GM10847 (cell line): ENCODE measurements around the gene CASKIN2.

ENCODE experiments used
- POLR2A ChIP-seq: IDR thresholded peaks from 2 replicates; pipeline ENCODE4 v1.6.1; 2011; ENCODE audit not compliant: insufficient read length; ENCODE audit errors: extremely low read depth

CASKIN2 gene, protein sequence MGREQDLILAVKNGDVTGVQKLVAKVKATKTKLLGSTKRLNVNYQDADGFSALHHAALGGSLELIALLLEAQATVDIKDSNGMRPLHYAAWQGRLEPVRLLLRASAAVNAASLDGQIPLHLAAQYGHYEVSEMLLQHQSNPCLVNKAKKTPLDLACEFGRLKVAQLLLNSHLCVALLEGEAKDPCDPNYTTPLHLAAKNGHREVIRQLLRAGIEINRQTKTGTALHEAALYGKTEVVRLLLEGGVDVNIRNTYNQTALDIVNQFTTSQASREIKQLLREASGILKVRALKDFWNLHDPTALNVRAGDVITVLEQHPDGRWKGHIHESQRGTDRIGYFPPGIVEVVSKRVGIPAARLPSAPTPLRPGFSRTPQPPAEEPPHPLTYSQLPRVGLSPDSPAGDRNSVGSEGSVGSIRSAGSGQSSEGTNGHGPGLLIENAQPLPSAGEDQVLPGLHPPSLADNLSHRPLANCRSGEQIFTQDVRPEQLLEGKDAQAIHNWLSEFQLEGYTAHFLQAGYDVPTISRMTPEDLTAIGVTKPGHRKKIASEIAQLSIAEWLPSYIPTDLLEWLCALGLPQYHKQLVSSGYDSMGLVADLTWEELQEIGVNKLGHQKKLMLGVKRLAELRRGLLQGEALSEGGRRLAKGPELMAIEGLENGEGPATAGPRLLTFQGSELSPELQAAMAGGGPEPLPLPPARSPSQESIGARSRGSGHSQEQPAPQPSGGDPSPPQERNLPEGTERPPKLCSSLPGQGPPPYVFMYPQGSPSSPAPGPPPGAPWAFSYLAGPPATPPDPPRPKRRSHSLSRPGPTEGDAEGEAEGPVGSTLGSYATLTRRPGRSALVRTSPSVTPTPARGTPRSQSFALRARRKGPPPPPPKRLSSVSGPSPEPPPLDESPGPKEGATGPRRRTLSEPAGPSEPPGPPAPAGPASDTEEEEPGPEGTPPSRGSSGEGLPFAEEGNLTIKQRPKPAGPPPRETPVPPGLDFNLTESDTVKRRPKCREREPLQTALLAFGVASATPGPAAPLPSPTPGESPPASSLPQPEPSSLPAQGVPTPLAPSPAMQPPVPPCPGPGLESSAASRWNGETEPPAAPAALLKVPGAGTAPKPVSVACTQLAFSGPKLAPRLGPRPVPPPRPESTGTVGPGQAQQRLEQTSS (N-terminal part only)

DNA sequence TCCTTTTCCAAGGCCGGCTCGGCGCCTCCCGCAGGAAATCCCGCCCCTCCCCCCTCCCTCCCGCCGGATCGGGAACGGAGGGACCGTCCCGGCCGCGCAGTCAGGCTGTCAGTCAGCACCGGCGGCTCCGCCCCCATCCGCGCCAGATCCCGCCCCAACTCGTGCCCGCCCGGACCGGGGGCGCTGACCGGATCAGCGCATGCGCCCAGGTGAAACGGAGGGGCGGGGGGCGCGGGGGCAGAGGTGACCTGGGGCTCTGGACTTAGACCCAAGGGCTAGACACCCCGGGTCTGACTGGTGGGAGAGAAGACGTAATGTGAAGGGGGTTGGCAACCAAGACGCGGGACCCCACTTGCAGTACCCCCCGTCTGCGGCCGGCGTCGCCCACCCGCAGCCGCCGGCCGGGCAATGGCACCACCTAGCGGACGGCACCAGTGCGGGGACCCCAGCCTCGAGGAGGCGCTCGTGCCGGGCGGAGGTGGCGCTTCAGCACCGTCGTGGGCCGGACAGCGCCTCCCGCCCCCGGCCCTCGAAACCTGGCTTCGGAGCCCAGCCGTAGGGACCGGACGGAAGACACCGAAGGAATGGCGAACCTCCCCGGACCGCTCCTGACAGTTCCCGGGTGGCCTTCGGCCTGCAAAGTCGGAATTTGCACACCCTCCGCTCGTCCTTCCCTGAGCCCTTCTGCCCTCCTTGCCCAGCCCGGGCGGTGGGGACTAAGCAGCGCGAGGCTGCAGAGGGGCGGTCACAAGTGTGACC, at the start of gene CASKIN2:
TSS of gene CASKIN2 (minus strand) at position 42 of the 759 bp plus-strand sequence. CDS start 1,733 bp downstream, outside the sequence.
- no peak for TF ChIP-seq POLR2A

DNA sequence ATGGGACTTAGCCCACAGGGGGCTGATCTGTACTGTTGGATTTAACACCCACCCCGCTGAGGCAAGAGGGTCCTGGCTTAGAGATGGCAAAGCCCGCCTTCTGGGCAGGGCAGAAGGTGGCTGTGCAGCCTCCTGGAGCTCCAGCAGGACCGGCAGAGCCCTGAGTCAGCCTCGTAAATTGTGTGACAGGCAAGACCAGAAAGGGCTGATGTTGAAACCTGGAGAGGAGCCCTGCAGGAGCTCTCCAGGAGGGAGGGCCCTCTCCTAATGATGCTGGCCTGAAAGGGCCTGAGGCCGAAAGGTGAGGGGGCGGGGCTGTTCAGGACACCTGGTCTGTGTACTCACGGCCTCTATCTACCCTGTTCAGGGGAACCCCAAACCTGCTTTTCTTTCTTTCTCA, 49.7 kb upstream of the CASKIN2 start:
- TF ChIP-seq POLR2A: no peak

DNA sequence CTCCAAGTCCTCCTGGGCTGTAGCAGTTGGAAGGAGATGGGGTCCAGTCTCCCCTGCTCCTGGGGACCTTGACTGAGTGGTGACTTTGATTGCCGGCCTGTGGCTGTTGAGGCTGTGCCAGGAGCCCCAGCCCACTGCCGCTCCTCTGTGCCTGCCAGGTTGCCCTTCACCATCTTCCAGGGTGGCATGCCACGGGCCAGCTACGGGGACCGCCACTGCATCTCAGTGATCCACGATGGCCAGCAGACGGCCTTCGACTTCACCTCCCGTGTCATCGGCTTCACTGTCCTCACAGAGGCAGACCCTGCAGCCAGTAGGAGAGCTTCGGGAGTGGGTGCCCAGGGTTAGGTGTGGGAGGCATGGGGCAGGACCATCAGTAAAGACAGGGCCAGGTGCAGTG, 48.9 kb upstream of the CASKIN2 start:
- TF ChIP-seq POLR2A: no peak

DNA sequence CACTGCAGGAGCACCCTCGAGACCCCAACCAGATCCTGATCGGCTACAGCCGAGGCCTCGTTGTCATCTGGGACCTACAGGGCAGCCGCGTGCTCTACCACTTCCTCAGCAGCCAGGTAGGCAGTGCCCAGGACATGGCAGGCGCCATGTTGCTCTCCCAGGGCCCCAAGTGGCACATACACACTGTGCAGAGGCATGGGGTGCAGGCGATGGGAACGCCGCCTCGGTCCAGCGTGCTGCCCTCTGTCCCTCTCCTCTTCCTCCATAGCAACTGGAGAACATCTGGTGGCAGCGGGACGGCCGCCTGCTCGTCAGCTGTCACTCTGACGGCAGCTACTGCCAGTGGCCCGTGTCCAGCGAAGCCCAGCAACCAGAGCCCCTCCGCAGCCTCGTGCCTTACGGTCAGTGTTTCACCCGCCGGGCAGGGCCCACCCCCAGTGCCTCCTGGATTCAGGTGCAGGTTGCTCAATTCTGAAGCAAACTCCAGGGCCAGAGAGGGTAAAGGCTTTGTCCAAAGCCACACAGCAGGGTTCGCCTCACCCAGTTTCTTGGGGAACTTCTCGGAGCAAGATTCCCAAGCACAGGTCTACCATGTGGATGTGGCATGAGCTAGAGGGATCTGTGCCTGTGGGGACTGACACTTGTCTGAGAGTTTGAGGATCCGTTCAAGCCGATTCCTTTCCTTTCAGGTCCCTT, 47.9 kb upstream of the CASKIN2 start:
- no peak for TF ChIP-seq POLR2A

DNA sequence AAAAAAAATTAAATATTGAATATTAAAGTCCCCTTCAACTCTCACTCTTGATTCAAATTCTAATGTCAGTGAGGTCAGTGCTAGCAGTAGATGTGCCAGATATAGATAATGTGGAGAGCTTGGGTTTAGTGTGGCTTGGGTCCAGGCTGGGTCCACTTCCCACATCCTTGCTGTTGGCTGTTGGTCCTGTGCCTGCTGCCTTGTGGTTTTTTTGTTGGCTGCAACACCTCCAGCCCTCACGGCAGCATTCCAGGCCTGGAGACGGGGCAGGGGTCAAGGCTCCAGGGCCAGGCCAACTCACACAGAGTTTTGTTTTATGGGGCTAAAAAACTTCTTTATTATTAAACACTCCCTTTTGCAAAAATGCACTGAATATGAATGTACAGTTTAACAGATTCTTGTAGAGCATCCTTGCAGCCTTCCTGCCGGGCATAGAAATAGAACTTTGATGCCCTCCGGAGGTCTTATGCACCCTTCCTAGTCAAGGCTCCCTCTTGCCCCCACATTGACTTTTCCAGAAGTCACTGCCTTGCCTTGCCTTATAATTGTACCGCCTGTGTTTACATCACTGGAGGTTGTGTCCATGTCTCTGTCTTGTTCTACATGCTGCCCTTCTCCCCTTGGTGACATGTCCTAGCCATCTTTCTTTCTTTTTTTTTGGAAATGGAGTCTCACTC, 46.7 kb upstream of the CASKIN2 start:
- no peak for TF ChIP-seq POLR2A

DNA sequence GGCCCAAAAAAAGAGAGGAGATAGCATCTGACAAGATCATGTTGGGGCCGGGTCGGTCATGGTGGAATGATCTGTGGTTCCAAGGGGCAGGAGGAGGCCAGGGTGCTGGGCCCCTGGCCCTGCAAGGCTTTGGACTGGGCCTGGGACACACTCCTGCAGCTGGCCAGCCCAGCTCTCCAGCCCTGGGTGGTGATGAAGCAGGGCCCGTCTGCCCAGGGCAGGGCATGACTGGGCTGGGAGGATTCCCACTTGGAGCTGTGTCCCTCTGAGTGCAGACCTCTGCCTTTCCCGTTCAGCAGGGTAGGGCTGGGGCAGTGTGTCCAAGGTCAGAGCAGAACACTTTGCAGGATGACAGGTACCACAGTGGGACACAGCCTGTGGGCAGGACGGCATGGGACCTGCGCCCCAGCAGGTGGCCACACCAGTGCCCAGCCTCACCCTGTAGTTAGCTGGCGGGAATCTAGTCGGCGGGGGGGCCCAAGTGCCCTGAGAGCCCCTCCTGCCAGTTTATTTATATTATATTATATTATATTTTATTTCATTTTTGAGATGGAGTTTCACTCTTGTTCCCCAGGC, 44.7 kb upstream of the CASKIN2 start:
- no peak for TF ChIP-seq POLR2A

DNA sequence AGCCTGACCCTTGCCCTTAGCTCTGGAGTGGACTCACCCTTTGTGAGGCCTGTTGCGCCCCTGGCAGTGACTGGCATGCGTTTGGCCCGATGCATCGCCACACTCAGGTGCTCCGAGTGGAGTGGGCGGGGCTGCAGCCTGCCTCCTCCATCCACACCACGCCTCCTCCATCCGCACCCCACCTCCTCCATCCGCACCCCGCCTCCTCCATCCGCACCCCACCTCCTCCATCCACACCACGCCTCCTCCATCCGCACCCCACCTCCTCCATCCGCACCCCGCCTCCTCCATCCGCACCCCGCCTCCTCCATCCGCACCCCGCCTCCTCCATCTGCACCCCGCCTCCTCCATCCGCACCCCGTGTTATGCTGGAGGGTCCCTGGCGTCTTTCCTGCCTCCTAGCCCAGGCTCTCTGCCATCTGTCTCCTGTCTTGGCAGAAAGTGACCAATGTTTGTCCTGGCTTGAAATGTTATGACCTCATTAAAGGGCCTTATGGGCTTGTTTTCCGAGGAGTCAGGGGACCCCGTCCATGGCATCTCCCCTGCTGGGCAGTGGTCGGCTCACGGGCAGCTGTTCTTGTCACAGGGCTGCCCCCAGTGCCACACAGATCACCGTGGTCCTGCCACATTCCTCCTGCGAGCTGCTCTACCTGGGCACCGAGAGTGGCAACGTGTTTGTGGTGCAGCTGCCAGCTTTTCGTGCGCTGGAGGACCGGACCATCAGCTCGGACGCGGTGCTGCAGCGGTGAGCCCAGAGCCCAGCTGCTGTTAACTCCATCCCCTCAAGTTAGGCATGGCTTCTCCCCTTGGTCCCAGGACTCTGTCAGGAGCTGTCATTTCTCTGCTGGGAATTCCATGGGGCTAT, 43.6 kb upstream of the CASKIN2 start:
- TF ChIP-seq POLR2A: no peak

DNA sequence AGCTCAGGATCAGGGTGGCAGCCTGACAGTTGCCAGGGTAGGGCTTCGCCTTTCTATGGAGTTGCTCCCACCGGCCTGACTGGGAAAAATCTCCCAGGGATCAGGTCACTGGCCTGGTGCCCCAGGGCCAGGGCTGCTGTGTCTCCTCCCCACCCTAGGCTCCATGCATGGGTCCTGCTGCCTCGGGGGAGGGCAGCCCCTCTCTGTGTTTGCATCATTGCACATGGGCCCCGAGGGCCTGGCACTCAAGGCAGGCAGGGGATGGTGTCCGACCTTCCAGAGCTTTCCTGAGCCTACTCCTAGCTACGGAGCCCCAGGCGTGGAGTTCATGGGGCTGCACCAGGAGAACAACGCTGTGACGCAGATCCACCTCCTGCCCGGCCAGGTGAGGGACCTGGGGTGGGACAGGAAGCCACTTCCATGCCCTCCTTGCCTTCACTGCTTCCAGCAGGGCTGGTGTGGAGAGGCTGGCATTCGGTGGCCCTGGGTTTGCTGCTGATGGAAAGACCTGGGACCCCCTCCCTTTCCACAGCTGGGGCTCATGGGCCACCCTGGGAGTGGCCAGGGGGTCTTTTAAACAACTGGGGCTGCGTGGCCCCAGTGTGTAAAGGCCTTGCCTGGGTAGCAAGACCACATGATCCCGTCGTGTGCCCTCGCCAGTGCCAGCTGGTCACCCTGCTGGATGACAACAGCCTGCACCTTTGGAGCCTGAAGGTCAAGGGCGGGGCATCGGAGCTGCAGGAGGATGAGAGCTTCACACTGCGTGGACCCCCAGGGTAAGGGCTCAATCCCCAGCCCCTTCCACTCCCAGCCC, 42.7 kb upstream of the CASKIN2 start:
- no peak for TF ChIP-seq POLR2A

DNA sequence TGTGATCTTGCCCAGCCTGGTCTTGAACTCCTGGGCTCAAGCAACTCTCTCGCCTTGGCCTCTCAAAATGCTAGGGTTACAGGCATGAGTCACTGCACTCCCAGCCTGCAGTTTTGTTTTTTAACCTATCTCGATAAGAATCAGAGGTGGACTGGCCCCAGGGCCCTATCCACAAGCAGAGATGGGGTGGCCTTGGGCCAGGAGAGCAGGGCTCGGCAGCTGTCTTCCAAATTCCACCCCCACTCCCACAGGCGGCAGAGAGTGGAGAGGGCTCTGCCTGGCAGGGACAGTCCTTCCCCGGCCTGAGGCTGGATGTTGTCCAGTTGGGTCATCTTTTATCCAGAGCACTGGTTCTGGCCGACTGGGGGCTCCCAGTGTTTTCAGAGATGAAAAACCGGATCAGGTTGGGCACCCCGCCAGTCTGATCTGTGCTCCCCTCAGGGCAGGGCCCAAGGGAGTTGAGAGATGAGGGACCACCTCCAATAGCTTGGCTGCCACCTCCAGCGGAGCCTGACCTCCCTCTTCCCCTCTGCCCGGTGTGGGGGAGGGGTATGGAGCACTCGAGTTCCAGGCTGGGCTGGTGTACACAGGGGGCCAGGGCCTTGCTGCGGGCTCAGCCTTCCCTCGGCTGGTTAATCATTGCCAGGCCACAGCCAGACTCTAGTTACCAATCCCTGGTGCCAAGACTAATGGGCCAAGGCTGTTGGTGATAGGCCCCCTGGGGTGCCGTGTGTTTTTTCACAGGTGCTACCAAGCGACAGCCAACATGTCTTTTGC, 41.9 kb upstream of the CASKIN2 start:
- TF ChIP-seq POLR2A: no peak

DNA sequence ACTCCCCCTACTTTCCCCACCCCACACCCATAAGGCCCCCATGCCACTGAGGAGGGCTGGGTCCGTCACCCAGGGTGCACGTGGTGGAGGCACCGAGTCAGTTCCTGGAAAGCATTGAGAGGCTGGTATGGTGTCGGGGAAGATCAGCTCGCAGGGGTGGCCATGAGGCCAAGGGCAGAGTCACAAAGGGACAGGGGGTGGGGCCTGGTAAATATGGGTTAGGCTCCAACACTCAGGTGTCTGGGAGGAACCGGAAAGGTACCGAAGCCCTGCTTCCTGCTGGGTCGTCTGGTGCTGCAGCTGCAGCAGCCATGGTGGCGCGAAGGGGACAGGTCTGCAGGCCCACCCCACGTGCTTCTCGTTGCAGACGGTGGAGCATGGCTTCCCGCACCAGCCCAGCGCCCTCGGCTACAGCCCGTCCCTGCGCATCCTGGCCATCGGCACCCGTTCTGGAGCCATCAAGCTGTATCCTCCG, 40.4 kb upstream of the CASKIN2 start:
- no peak for TF ChIP-seq POLR2A

DNA sequence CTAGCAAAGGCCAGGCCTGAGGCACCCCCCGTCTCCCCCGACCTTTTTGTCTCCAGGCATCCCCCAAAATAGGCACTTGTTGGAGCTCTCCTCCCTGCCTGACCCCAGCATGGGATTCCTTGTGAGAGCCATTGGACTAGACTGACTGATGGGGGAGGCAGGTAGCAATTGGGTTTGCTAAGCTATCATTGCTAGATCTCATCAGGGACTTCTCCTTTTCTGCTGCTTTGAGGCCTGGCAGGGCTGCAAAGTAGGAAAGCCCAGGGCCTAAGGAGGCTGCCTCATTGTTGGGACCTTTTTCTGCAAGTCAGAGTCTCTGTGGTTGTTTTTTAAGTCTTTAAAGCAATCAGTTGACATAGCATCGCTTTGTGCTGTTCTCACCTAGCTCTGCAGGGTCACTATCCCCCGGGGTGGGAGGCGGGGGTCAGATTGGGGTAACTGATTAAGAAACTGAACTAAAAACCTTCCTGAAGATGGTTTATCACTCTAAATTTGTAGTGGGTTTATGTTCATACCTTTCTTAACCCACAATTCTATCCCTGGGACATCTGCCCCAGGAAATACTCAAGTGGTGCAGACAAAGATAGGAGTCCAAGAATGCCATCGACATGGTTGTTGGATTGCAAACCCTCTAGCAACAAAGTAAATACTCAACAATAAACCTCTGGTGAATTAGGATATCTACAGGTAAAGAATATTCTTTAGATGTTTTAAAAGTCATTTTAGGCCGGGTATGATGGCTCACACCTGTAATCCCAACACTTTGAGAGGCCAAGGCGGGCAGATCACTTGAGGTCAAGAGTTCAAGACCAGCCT, 38.2 kb upstream of the CASKIN2 start:
- no peak for TF ChIP-seq POLR2A
